Psoas muscle (tissue), 8 donors: ENCODE results near the gene CRTAC1. TPM values are rescaled to one million over a fixed set of nuclear protein-coding genes. Genes with fewer than 3 reads are reported as not detected.

Source experiments
- ATAC-seq, 4 donors: fragments of 200-7000 bp; cut with Tn5 transposase; one replicate each; pipeline ENCODE4 v1.9.1; 2020; ENCODE audit warnings: moderate library complexity in 3 of 4, mild to moderate bottlenecking in 2 of 4
- DNase-seq, 2 donors: peaks; one replicate each; pipeline ENCODE4 v3.0.0-alpha.2; 2020
- H3K27ac ChIP-seq: fragments of 200-600 bp; one replicate; pipeline ENCODE4 v1.8.0; 2022
- H3K27me3 ChIP-seq, 3 donors: fragments of 200-600 bp in 1 of 3; one replicate each; pipeline versions ENCODE4 v1.6.1 to v1.8.0; 2013 to 2022; ENCODE audit warnings: low read length in 2 of 3, mild to moderate bottlenecking in 2 of 3, moderate library complexity in 1 of 3; ENCODE audit not compliant: insufficient read depth in 3 of 3
- H3K36me3 ChIP-seq, 2 donors: fragments of 200-600 bp in 1 of 2; one replicate each; pipeline versions ENCODE4 v1.6.1 to v1.8.0; 2013 to 2022; ENCODE audit warnings: low read depth in 1 of 2, mild to moderate bottlenecking in 1 of 2, moderate library complexity in 1 of 2; ENCODE audit not compliant: insufficient read depth in 1 of 2
- H3K4me1 ChIP-seq: fragments of 200-600 bp; one replicate; pipeline ENCODE4 v1.8.0; 2022
- H3K4me3 ChIP-seq: fragments of 200-600 bp; one replicate; pipeline ENCODE4 v1.8.0; 2022; ENCODE audit warnings: mild to moderate bottlenecking
- H3K9me3 ChIP-seq: fragments of 200-600 bp; one replicate; pipeline ENCODE4 v1.8.0; 2022
- CTCF ChIP-seq: fragments of 200-600 bp; IDR thresholded peaks from one replicate; pipeline ENCODE4 v1.8.0; 2022; ENCODE audit warnings: antibody characterized with exemption
- WGBS, 3 donors: extraction: QIAGEN DNeasy Blood & Tissue Kit; methylation state at CpG; one replicate each; pipeline versions ENCODE4 v1.1.6 to v1.1.7; 2013; 5-methylcytosine and 5-hydroxymethylcytosine counted together
- intact Hi-C, 2 donors: fragments of 100-400 bp; cut with DNase I; formaldehyde crosslinking; loops; one replicate each; pipeline versions ENCODE4 v1.11.0 to v1.14.2; 2022
- polyA plus RNA-seq, 3 donors: library from polyadenylated mRNA; stranded (reverse); fragments of 200-250 nt; gene quantifications; one replicate each; pipeline ENCODE4 v1.2.3, GENCODE V29; 2013
- total RNA-seq, 4 donors: library from RNA; stranded (reverse); fragmentation: NEBNext Ultra II Directional in 2 of 4; extraction: Animal tissue kit (Norgen Biotek cat#: 25700) in 2 of 4; gene quantifications; one replicate each; pipeline versions ENCODE4 v1.2.1 to v1.2.4, GENCODE V29; 2021 to 2023
- donor health status: healthy with polysubstance abuse.
- donor health status: DM: no; HTN: no; CAD: no; lungs with moderate emphysema.
- donor health status: Bipolar disorder and iron deficiency.
- donor health status: healthy.
- donor health status: DM: yes; HTN: yes; CAD: no.
- donor health status: DM: no; HTN: no; CAD: no.
- donor health status: DM: no; HTN: no; CAD: no.
- donor health status: DM: yes; HTN: yes; CAD: no.

CRTAC1 gene
- total and polyA plus RNA-seq, 7 donors: 0.07 to 0.93 (median 0.30) TPM

GRCh38 chr10:97825020-97825760, 205.2 kb downstream of the CRTAC1 start:
- 60 to 75% (median 62%) methylated on average over 12 of the region's 12 CpGs for WGBS, 3 donors
- TF ChIP-seq CTCF: no peak
- Histone ChIP-seq H3K4me3 (peak overlapping the region; percentile 56), H3K4me1 (peaks cover 44% of the 10 kb centered on the region), H3K9me3 (no peaks in the 10 kb centered on the region), H3K36me3 (no peaks in the 10 kb centered on the region), H3K27ac (peak overlapping the region; percentile 95), H3K27me3 (no peaks in the 10 kb centered on the region)
- DNase-seq (no peak), ATAC-seq (no peak)
- intact Hi-C loops: no loop called here

GRCh38 chr10:97823734-97824133, 206.7 kb downstream of the CRTAC1 start:
- H3K27ac ChIP-seq: peak overlapping the region; percentile 95
- DNase-seq: peak; percentile 69 to 89

GRCh38 chr10:97822261-97822687, 208.1 kb downstream of the CRTAC1 start:
- WGBS, 3 donors: 29 to 57% (median 31%) methylated on average over 10 of the region's 10 CpGs
- intact Hi-C loops: loop anchor here in 1 of 2 donors (2.0 kb wide), 1 partner anchor 17 kb away; no protein-coding TSS in a partner anchor
- Histone ChIP-seq H3K9me3 (no peaks in the 10 kb centered on the region), H3K36me3 (no peaks in the 10 kb centered on the region), H3K4me1 (peaks cover 44% of the 10 kb centered on the region), H3K4me3 (peak overlapping the region; percentile 56), H3K27ac (peak overlapping the region; percentile 95), H3K27me3 (no peaks in the 10 kb centered on the region)
- DNase-seq (peak; percentile 61 to 86), ATAC-seq (peak; percentile 82 to 88 (median 84))
- TF ChIP-seq CTCF: peak; percentile 5

More at GRCh38 chr10:97823734-97824133, 206.7 kb downstream of the CRTAC1 start:
- Histone ChIP-seq H3K27me3 (no peaks in the 10 kb centered on the region), H3K4me1 (peaks cover 44% of the 10 kb centered on the region), H3K4me3 (peak overlapping the region; percentile 56), H3K9me3 (no peaks in the 10 kb centered on the region), H3K36me3 (no peaks in the 10 kb centered on the region)
- 36 to 48% (median 40%) methylated on average over 12 of the region's 12 CpGs for WGBS, 3 donors
- intact Hi-C loops: loop anchor here in 1 of 2 donors (2.0 kb wide), 1 partner anchor 15 kb away; no protein-coding TSS in a partner anchor
- peak; percentile 73 to 84 (median 80) for ATAC-seq
- no peak for TF ChIP-seq CTCF

- intact Hi-C loops: loop anchor here in 1 of 2 donors (2.0 kb wide), 1 partner anchor 17 kb away; no protein-coding TSS in a partner anchor
- Histone ChIP-seq H3K27ac (peak overlapping the region; percentile 95), H3K4me3 (peak overlapping the region; percentile 56), H3K36me3 (no peaks in the 10 kb centered on the region), H3K27me3 (no peaks in the 10 kb centered on the region), H3K9me3 (no peaks in the 10 kb centered on the region), H3K4me1 (peaks cover 44% of the 10 kb centered on the region)
- ATAC-seq: peak; percentile 65 to 77 (median 75)
- WGBS, 3 donors: 17 to 26% (median 17%) methylated on average over 7 to 9 of the region's 9 CpGs
- DNase-seq: peak; percentile 39 to 80
- peak; percentile 27 for TF ChIP-seq CTCF
Measured at GRCh38 chr10:97821308-97822038, 208.9 kb downstream of the CRTAC1 start.
